ENCODE measurements around the gene GABRB2. TPM values are rescaled to one million over a fixed set of nuclear protein-coding genes. Genes with fewer than 3 reads are reported as not detected.
"Not testable (repeated sequence)": the region's sequence is repeated elsewhere in the genome, so short reads cannot be mapped to it uniquely, and the experiment has no call there.

The GABRB2 gene
- total and polyA plus RNA-seq, 7 donors = 0.04 to 0.36 (median 0.14) TPM

- H3K36me3 ChIP-seq (ENCODE audit: insufficient read depth in 1 of 2, low read depth in 1 of 2) = no peaks in the 10 kb centered on the region
- no peak for DNase-seq
- ATAC-seq = no peak
- H3K27me3 ChIP-seq (ENCODE audit: insufficient read depth in 3 of 3, low read length in 2 of 3) = no peaks in the 10 kb centered on the region
- H3K27ac ChIP-seq = no peak overlapping the region
- H3K9me3 ChIP-seq = no peaks in the 10 kb centered on the region
- intact Hi-C loops (cut with DNase I) = no loop called here
- H3K4me1 ChIP-seq = no peaks in the 10 kb centered on the region
- 21 to 50% (median 29%) methylated on average over 1 of the region's 1 CpG for WGBS, 3 donors
- no peak overlapping the region for H3K4me3 ChIP-seq
- no peak for TF ChIP-seq CTCF (IDR thresholded peaks at IDR 0.05)
Measured at GRCh38 chr5:161513942-161514341, 32.6 kb downstream of the GABRB2 start.

GRCh38 chr5:161507591-161507990 is 38.9 kb downstream of the GABRB2 start:
- Histone ChIP-seq H3K4me1 (no peaks in the 10 kb centered on the region), H3K36me3 (ENCODE audit: insufficient read depth in 1 of 2, low read depth in 1 of 2) (no peaks in the 10 kb centered on the region), H3K9me3 (no peaks in the 10 kb centered on the region), H3K27ac (no peak overlapping the region), H3K27me3 (ENCODE audit: insufficient read depth in 3 of 3, low read length in 2 of 3) (no peaks in the 10 kb centered on the region), H3K4me3 (no peak overlapping the region)
- WGBS, 3 donors = 57 to 65% (median 58%) methylated on average over 2 of the region's 2 CpGs
- DNase-seq (no peak), ATAC-seq (no peak)
- no peak for TF ChIP-seq CTCF (IDR thresholded peaks at IDR 0.05)
- intact Hi-C loops (cut with DNase I) = no loop called here

GRCh38 chr5:161505160-161505559 is 41.4 kb downstream of the GABRB2 start:
- peak in 1 of 2 donors; percentile 6 for DNase-seq
- H3K4me3 ChIP-seq; H3K9me3 ChIP-seq; H3K36me3 ChIP-seq (ENCODE audit: insufficient read depth in 1 of 2, low read depth in 1 of 2); H3K27me3 ChIP-seq (ENCODE audit: insufficient read depth in 3 of 3, low read length in 2 of 3); ATAC-seq; intact Hi-C loops (cut with DNase I); H3K4me1 ChIP-seq; H3K27ac ChIP-seq: not testable (repeated sequence)
- WGBS, 3 donors = 86 to 88% (median 88%) methylated on average over 10 of the region's 10 CpGs

GRCh38 chr5:161498531-161498930 is 48.0 kb downstream of the GABRB2 start:
- intact Hi-C loops (cut with DNase I) = no loop called here
- DNase-seq = no peak
- 39 to 65% (median 58%) methylated on average over 1 of the region's 1 CpG for WGBS, 3 donors
- H3K27me3 ChIP-seq (ENCODE audit: insufficient read depth in 3 of 3, low read length in 2 of 3) = no peaks in the 10 kb centered on the region
- H3K4me1 ChIP-seq = no peaks in the 10 kb centered on the region
- H3K36me3 ChIP-seq (ENCODE audit: insufficient read depth in 1 of 2, low read depth in 1 of 2) = no peaks in the 10 kb centered on the region
- no peak overlapping the region for H3K27ac ChIP-seq
- no peak for ATAC-seq
- TF ChIP-seq CTCF (IDR thresholded peaks at IDR 0.05) = no peak
- H3K9me3 ChIP-seq = peaks cover 6% of the 10 kb centered on the region
- H3K4me3 ChIP-seq = no peak overlapping the region

GRCh38 chr5:161483721-161484120 is 62.8 kb downstream of the GABRB2 start:
- intact Hi-C loops (cut with DNase I) = no loop called here
- no peak for TF ChIP-seq CTCF (IDR thresholded peaks at IDR 0.05)
- no peak for ATAC-seq

More at GRCh38 chr5:161483721-161484120, 62.8 kb downstream of the GABRB2 start:
- Histone ChIP-seq H3K4me3 (no peak overlapping the region), H3K27me3 (ENCODE audit: insufficient read depth in 3 of 3, low read length in 2 of 3) (no peaks in the 10 kb centered on the region), H3K4me1 (no peaks in the 10 kb centered on the region), H3K27ac (no peak overlapping the region), H3K36me3 (ENCODE audit: insufficient read depth in 1 of 2, low read depth in 1 of 2) (no peaks in the 10 kb centered on the region), H3K9me3 (no peaks in the 10 kb centered on the region)
- no peak for DNase-seq

Data from psoas muscle (tissue), 8 donors.